Sigmoid colon (tissue), 7 donors: ENCODE data around the gene ARHGAP11A. TPM values are rescaled to one million over a fixed set of nuclear protein-coding genes. Genes with fewer than 3 reads are reported as not detected.
A peak's percentile ranks its signal among the peaks of the same experiment; 100 is the strongest.

ENCODE experiments used
- DNase-seq: peaks from one replicate; pipeline ENCODE4 v3.0.0-alpha.2; 2019
- H3K27ac ChIP-seq, 4 donors: fragments of 200-600 bp; sonication (generic); one replicate each; pipeline ENCODE4 v1.5.1; 2016 to 2019; ENCODE audit warnings: mild to moderate bottlenecking in 1 of 4
- H3K27me3 ChIP-seq, 3 donors: fragments of 200-600 bp; sonication (generic); one replicate each; pipeline ENCODE4 v1.5.1; 2019; ENCODE audit warnings: mild to moderate bottlenecking in 1 of 3
- H3K36me3 ChIP-seq, 4 donors: fragments of 200-600 bp; sonication (generic); one replicate each; pipeline ENCODE4 v1.5.1; 2016 to 2019
- H3K4me1 ChIP-seq, 4 donors: fragments of 200-600 bp; sonication (generic); one replicate each; pipeline ENCODE4 v1.5.1; 2017 to 2019
- H3K4me3 ChIP-seq, 4 donors: fragments of 200-600 bp; sonication (generic); one replicate each; pipeline ENCODE4 v1.5.1; 2017 to 2019; ENCODE audit warnings: mild to moderate bottlenecking in 2 of 4, moderate library complexity in 1 of 4
- H3K9me3 ChIP-seq, 4 donors: fragments of 200-600 bp in 3 of 4; sonication (generic) in 3 of 4; one replicate each; pipeline versions ENCODE4 v1.5.1 to v1.6.1; 2013 to 2019
- EP300 ChIP-seq, 4 donors: sonication (generic); formaldehyde crosslinking; IDR thresholded peaks; one replicate each; pipeline ENCODE4 v1.6.1; 2017; ENCODE audit warnings: antibody characterized with exemption in 4 of 4
- POLR2A ChIP-seq, 2 donors: fragments of 450-650 bp; IDR thresholded peaks; one replicate each; pipeline ENCODE4 v1.6.1; 2016; ENCODE audit warnings: antibody characterized with exemption in 2 of 2, mild to moderate bottlenecking in 2 of 2, moderate library complexity in 2 of 2
- POLR2AphosphoS5 ChIP-seq, 4 donors: sonication (generic); formaldehyde crosslinking; IDR thresholded peaks; one replicate each; pipeline ENCODE4 v1.6.1; 2017; ENCODE audit warnings: antibody characterized with exemption in 4 of 4
- WGBS, 2 donors: extraction: QIAGEN DNeasy Blood & Tissue Kit; methylation state at CpG; one replicate each; pipeline ENCODE4 v1.1.7; 2013; 5-methylcytosine and 5-hydroxymethylcytosine counted together
- intact Hi-C: fragments of 100-400 bp; cut with DNase I; formaldehyde crosslinking; loops from one replicate; pipeline ENCODE4 v1.15.1; 2023
- polyA plus RNA-seq, 3 donors: library from polyadenylated mRNA; stranded (reverse); fragments of 200-250 nt; gene quantifications; one replicate each; pipeline ENCODE4 v1.2.3, GENCODE V29; 2013
- total RNA-seq, 4 donors: library from RNA; depleted of rRNA; stranded (reverse); fragments of >200 nt; gene quantifications; one replicate each; pipeline ENCODE4 v1.1.0, GENCODE V29; 2016
- TF ChIP-seq, protein P1 (sequence below), 4 experiments: fragments of 450-650 bp in 3 of 4; fragments of 200-600 bp in 1 of 4; IDR thresholded peaks; one replicate each; pipeline ENCODE4 v1.5.1; 2016 to 2019; ENCODE audit warnings: antibody characterized with exemption in 4 of 4, mild to moderate bottlenecking in 3 of 4, moderate library complexity in 2 of 4
- donor health status: healthy with polysubstance abuse.
- donor health status: Bipolar disorder and iron deficiency.
- donor health status: healthy.

The ARHGAP11A gene
- total and polyA plus RNA-seq, 7 donors = 0.99 to 12.3 (median 3.5) TPM

DNA sequence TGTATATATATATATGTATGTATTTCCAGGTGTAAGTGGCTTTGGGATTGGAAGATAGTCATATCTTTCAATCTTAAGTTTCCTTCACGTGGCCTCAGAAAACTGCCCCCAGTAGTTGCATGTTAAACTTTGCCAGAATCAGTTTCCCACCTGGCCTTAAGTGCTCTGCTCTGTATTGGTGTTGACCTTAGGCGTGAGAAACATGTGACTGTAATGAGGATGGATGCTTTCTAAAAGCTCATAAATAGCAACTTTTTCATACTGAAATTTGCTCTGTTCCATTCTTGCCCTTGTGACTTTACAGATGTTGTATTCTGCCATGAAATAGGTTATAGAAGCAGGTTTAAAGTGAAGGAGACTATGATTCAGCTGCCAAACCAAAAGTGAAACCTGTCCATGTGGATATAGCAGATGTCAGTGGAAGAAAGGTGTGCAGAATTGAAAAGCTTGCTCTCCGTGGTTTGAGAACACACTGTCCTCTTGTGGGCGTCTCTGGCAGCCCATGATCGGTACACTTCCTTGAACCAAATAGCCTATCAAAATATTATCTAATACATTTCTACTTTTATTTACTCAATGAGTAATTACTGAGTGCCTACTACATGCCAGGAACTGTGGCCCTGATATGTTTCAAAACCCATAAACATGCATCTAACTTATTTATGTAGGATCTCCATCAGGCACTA, 42.0 kb downstream of the ARHGAP11A start:
- Histone ChIP-seq H3K9me3 (no peaks in the 10 kb centered on the region), H3K36me3 (no peaks in the 10 kb centered on the region), H3K27ac (no peak overlapping the region), H3K27me3 (no peaks in the 10 kb centered on the region), H3K4me1 (peaks cover 0 to 9% (median 0%) of the 10 kb centered on the region in 4 donors), H3K4me3 (no peak overlapping the region)
- no peak for TF ChIP-seq EP300 (IDR thresholded peaks at IDR 0.05)
- TF ChIP-seq, protein P1, sequence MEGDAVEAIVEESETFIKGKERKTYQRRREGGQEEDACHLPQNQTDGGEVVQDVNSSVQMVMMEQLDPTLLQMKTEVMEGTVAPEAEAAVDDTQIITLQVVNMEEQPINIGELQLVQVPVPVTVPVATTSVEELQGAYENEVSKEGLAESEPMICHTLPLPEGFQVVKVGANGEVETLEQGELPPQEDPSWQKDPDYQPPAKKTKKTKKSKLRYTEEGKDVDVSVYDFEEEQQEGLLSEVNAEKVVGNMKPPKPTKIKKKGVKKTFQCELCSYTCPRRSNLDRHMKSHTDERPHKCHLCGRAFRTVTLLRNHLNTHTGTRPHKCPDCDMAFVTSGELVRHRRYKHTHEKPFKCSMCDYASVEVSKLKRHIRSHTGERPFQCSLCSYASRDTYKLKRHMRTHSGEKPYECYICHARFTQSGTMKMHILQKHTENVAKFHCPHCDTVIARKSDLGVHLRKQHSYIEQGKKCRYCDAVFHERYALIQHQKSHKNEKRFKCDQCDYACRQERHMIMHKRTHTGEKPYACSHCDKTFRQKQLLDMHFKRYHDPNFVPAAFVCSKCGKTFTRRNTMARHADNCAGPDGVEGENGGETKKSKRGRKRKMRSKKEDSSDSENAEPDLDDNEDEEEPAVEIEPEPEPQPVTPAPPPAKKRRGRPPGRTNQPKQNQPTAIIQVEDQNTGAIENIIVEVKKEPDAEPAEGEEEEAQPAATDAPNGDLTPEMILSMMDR (IDR thresholded peaks at IDR 0.05) = no peak
- no peak for TF ChIP-seq POLR2A (IDR thresholded peaks at IDR 0.05)
- TF ChIP-seq POLR2AphosphoS5 (IDR thresholded peaks at IDR 0.05) = no peak
- intact Hi-C loops = no loop called here
- DNase-seq = no peak
- WGBS, 2 donors = 17 to 60% methylated on average over 5 of the region's 5 CpGs

DNA sequence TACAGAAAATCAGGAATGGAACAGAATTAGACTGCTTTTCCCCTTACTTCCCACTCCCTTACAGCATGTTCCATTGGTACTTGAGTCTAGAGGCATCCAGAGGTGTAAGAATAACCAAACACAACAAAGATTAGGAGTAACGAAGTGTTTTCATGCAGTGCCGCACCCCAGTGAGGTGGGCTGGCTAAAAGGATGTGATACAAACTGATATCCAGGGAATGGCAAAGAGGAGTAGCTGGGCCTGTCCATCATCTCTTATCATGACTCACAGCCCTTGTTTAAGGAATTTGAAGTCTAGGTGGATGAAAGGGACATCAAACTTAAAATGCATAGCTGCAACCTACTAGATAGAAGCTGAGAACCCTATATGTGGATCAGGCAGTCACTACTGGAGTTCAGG, 42.6 kb downstream of the ARHGAP11A start:
- 94 to 98% methylated on average over 2 of the region's 2 CpGs for WGBS, 2 donors
- peaks cover 0 to 9% (median 0%) of the 10 kb centered on the region in 4 donors for H3K4me1 ChIP-seq
- DNase-seq = no peak
- TF ChIP-seq, protein P1 (IDR thresholded peaks at IDR 0.05) = no peak
- no peak for TF ChIP-seq EP300 (IDR thresholded peaks at IDR 0.05)
- no peak for TF ChIP-seq POLR2A (IDR thresholded peaks at IDR 0.05)
- TF ChIP-seq POLR2AphosphoS5 (IDR thresholded peaks at IDR 0.05) = no peak
- H3K4me3 ChIP-seq = no peak overlapping the region
- no peaks in the 10 kb centered on the region for H3K9me3 ChIP-seq
- H3K27me3 ChIP-seq = no peaks in the 10 kb centered on the region
- H3K36me3 ChIP-seq = no peaks in the 10 kb centered on the region
- intact Hi-C loops = no loop called here
- no peak overlapping the region for H3K27ac ChIP-seq

DNA sequence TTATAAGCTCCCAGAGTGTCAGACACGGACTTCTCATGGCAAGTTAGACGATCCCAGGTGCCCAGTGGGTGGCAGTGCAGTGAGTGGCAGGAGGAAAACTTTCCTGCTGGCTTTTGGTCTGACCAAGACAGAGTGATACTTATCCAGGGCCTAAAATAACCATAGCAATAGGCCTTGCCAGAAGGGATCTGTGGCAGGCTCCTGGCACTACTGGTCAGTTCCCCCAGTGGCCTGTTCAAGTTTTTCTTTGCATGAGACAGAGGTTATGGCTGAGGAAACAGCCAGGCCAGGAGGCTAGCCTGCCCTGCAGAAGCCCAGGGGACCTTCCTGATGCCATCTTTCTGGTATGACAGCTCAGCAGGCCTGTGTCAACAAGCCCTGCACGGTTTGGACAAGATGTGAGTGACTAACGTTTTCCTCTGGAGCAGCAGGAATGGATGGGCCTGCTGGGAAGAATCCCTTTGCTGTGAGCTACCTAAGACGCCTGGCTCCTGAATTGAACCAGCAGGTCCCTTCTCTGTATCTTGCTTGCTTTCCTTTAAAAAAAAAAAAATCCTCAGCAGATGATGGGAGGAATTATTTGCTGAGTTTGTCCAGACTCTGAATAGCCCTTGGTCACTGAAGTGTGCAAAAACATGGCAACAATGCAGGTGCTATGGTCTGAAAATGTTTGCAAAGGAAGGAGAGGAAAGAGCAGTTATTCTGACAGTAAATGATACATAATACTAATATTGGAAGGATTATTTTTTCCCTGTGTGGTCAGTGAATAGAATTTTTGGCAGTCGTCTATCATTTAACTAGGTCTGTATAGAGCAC, 44.2 kb downstream of the ARHGAP11A start:
- 50 to 75% methylated on average over 6 of the region's 6 CpGs for WGBS, 2 donors
- no peak for DNase-seq
- H3K4me1 ChIP-seq = peaks cover 0 to 9% (median 0%) of the 10 kb centered on the region in 4 donors
- no peak overlapping the region for H3K4me3 ChIP-seq
- H3K9me3 ChIP-seq = no peaks in the 10 kb centered on the region
- intact Hi-C loops = loop anchor here (5.0 kb wide), 1 partner anchor 473 kb away; no protein-coding TSS in a partner anchor
- H3K27me3 ChIP-seq = no peaks in the 10 kb centered on the region
- peak overlapping the region in 2 of 4 donors; percentile 2 to 48 for H3K27ac ChIP-seq
- H3K36me3 ChIP-seq = no peaks in the 10 kb centered on the region
- TF ChIP-seq POLR2A (IDR thresholded peaks at IDR 0.05) (no peak), POLR2AphosphoS5 (IDR thresholded peaks at IDR 0.05) (no peak), EP300 (IDR thresholded peaks at IDR 0.05) (no peak)
- TF ChIP-seq, protein P1 (IDR thresholded peaks at IDR 0.05) = no peak

- TF ChIP-seq, protein P1 (IDR thresholded peaks at IDR 0.05) = no peak
- TF ChIP-seq EP300 (IDR thresholded peaks at IDR 0.05) (no peak), POLR2A (IDR thresholded peaks at IDR 0.05) (no peak), POLR2AphosphoS5 (IDR thresholded peaks at IDR 0.05) (no peak)
- no peaks in the 10 kb centered on the region for H3K27me3 ChIP-seq
- DNase-seq = no peak
- no peak overlapping the region for H3K27ac ChIP-seq
- no peaks in the 10 kb centered on the region for H3K9me3 ChIP-seq
- peaks cover 0 to 9% (median 0%) of the 10 kb centered on the region in 4 donors for H3K4me1 ChIP-seq
- intact Hi-C loops = loop anchor here (2.0 to 5.0 kb wide), 2 partner anchors 331 to 469 kb away; no protein-coding TSS in a partner anchor
- no peaks in the 10 kb centered on the region for H3K36me3 ChIP-seq
- 87 to 96% methylated on average over 4 of the region's 4 CpGs for WGBS, 2 donors
- no peak overlapping the region for H3K4me3 ChIP-seq
These were observed 48.4 kb downstream of the ARHGAP11A start for GRCh38 chr15:32663671-32664070.
